Measurements from ENCODE around the gene RUNX1.

DNA sequence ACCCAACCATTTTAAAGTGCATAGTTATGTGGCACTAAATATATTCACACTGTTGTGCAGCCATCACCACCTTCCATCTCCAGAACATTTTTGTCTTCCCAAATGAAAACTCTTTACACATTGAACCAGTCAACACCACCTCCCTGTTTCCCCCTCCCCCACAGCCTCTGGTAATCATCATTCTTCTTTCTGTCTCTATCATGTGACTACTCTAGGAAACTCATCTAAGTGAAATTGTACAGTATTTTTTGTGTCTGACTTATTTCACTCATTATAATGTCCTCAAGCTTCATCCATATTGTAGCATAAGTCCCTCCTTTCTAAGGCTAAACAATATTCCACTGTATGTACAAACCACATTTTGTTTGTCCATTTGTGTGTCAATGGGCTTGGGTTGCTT is 128.0 kb downstream of the RUNX1 start:
- TF ChIP-seq, protein P1, sequence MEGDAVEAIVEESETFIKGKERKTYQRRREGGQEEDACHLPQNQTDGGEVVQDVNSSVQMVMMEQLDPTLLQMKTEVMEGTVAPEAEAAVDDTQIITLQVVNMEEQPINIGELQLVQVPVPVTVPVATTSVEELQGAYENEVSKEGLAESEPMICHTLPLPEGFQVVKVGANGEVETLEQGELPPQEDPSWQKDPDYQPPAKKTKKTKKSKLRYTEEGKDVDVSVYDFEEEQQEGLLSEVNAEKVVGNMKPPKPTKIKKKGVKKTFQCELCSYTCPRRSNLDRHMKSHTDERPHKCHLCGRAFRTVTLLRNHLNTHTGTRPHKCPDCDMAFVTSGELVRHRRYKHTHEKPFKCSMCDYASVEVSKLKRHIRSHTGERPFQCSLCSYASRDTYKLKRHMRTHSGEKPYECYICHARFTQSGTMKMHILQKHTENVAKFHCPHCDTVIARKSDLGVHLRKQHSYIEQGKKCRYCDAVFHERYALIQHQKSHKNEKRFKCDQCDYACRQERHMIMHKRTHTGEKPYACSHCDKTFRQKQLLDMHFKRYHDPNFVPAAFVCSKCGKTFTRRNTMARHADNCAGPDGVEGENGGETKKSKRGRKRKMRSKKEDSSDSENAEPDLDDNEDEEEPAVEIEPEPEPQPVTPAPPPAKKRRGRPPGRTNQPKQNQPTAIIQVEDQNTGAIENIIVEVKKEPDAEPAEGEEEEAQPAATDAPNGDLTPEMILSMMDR (IDR thresholded peaks at IDR 0.05 in 2 of 3, conservative IDR thresholded peaks at IDR 0.05 in 1 of 3; ENCODE audit: control insufficient read depth in 2 of 3, extremely low read depth in 1 of 3, insufficient read depth in 1 of 3, low read depth in 3 of 3, low read length in 3 of 3): no peak
- TF ChIP-seq RAD21 (IDR thresholded peaks at IDR 0.05; ENCODE audit: insufficient read depth, low read depth, low read length): no peak

All from GM12878 (cell line).